GM19238 (cell line): ENCODE measurements around the gene CCDC90B.

Source experiments
- DNase-seq: peaks from one replicate; pipeline ENCODE4 v3.0.0; 2011; ENCODE audit warnings: low spot score; ENCODE audit not compliant: insufficient read length

The CCDC90B gene

DNA sequence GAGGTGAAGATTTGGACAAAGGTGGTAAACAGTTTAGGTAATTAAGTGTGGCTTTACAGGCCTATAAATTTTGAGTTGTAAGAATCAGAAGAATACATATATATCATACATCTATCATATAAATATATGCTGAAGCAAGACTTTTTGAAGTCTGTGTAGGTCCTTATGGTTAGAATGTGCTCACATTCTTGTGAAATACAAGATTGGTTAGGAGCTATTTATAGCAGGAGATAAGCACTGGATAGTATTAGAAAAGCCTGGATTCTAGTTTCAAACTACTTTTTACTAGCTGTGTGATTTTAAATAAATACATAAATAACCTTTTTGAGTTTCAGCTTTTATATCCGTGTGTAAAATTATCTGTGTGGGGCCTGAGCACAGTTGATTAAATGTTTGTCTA is 50.3 kb downstream of the CCDC90B start:
- no peak for DNase-seq

DNA sequence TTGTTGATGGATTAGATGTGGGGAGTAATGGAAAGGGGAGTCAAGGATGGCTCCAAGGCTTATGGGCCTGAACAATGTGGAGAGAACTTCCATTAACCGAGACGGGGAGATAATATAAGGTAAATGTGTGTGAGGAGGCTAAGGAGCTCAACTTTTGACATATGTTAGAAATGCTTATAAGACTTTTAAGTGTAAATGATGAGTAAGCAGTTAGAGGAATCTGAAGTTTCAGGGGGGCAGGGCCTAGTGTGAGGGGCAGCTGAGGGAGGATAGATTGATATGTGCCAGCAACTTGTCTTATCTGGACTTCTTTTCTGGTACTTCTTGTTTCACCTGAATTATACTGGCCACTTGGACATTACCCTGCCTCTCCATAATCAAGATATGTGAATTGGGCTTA is 62.7 kb downstream of the CCDC90B start:
- DNase-seq, result no peak

DNA sequence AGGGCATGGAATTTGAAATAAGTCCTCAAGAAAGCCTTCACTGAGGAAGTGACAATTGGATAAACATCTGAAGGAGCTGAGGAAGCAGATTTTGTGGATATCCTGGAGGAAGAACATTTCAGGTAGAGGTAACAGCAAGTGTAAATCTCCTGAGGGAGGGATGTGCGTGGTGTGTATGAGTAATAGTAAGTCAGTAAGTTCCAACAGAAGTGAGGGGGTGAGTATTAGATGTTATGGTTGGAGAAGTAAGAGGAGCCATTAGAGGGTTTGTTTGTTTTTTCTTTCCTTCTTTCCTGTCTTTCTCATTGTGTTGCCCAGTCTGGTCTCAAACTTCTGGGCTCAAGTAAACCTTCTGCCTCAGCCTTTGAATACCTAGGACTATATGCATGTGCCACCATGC is 63.7 kb downstream of the CCDC90B start:
- no peak for DNase-seq

DNA sequence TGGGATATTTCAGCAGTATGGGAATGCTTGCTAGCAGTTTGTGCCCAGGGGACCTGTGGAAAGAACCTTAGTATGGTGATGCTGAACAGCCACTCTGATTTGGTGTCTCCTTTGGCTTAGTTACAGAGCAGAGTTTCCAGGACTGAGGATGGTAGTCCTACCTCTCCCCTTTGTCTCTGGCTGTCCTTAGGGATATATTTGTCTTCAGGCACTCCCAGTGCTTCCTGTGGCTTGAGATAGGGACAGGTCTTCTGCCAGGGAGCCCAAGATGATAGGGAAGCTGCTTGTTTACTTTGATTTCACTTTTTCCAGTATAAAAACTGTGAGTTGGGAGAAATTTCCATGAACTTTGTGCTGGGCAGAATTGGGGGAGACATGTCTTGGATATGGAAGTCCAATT is 64.5 kb downstream of the CCDC90B start:
- no peak for DNase-seq

DNA sequence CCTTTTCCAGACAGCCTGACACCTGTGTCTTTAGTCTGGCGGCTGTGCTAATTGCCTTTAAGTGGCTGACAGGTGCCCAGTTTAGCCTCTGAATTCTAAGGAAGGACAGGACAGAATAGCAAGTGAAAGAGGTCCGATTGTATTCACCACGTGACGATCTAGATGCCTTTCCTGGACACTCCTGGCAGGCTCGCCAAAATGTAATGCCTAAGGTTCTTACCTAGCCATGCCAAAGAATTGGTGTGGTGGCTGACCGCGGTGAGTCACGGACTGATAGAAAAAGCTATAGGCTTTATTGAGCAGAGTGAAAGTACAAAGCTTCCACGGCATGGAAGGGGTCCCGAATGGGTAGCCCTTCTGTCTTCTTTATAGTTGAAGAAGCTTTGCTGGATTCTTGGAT is 65.9 kb downstream of the CCDC90B start:
- no peak for DNase-seq

DNA sequence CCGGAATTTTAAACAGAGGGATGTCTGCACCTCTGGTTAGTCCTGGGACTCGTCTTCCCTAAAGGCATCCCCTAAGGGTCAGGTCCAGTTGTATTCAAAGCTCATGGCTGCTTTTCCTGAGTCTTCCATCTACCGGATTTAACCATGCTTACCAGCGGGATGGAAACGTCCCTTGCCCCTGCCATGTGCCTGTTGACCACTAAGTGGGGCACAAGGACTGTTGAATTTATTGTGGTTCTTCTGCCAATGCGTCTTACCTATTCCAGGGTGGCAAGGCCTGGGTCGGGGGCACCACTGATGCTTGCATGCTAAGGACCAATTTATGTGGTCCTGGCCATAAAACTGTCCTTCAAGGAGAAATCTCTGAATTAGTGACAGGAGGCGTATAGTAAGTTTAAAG is 67.1 kb downstream of the CCDC90B start:
- no peak for DNase-seq
